ENCODE results near the gene PPFIA1. TPM values are rescaled to one million over a fixed set of nuclear protein-coding genes. Genes with fewer than 3 reads are reported as not detected.

PPFIA1 gene
- total and polyA plus RNA-seq, 2 of the 8 experiments (the other 6 are each of a cell fraction or from before 2014, with no cell fraction given): 44.3 to 73.5 TPM

- no peak for TF ChIP-seq RAD21 (IDR thresholded peaks at IDR 0.05 in 1 of 2, conservative IDR thresholded peaks at IDR 0.05 in 1 of 2; ENCODE audit: low read depth in 2 of 2, low read length in 2 of 2)
Observed at GRCh38 chr11:70341881-70342429, 71.5 kb downstream of the PPFIA1 start (continued).

Measured in H1 (cell line).